GM20000 (cell line): Measurements from ENCODE around the gene TIMP2.

Experiments
- DNase-seq: peaks from one replicate; pipeline ENCODE4 v3.0.0; 2012; ENCODE audit warnings: low spot score
- CTCF ChIP-seq: IDR thresholded peaks from 2 replicates; pipeline ENCODE4 v1.5.1; 2012; ENCODE audit warnings: mild to moderate bottlenecking, control low read depth; ENCODE audit errors: extremely low read depth, missing control alignments

Gene TIMP2

GRCh38 chr17:78954684-78955083 is 29.5 kb upstream of the TIMP2 start:
- DNase-seq: no peak

GRCh38 chr17:78953356-78954350 is 28.5 kb upstream of the TIMP2 start:
- no peak for TF ChIP-seq CTCF
- DNase-seq: no peak

More at GRCh38 chr17:78954684-78955083, 29.5 kb upstream of the TIMP2 start:
- TF ChIP-seq CTCF: no peak

GRCh38 chr17:78952706-78953105 is 27.5 kb upstream of the TIMP2 start:
- no peak for DNase-seq
- TF ChIP-seq CTCF: no peak

- TF ChIP-seq CTCF: no peak
- no peak for DNase-seq
Observed at GRCh38 chr17:78951967-78952551, 26.9 kb upstream of the TIMP2 start.

GRCh38 chr17:78950870-78951269 is 25.7 kb upstream of the TIMP2 start:
- DNase-seq: no peak
- no peak for TF ChIP-seq CTCF

- no peak for DNase-seq
- TF ChIP-seq CTCF: no peak
Observed at GRCh38 chr17:78947235-78948149, 22.3 kb upstream of the TIMP2 start.
